Karpas-422 (cell line): ENCODE results near the gene CDK18. TPM values are rescaled to one million over a fixed set of nuclear protein-coding genes. Genes with fewer than 3 reads are reported as not detected.

Experiments used
- DNase-seq: peaks from one replicate; pipeline ENCODE4 v3.0.0-alpha.2; 2015
- H2AFZ ChIP-seq: fragments of 200-600 bp; sonication (generic); 2 replicates; pipeline ENCODE4 v1.6.1; 2014; ENCODE audit warnings: antibody characterized with exemption, low read length, mixed read lengths
- H3K27ac ChIP-seq: fragments of 200-600 bp; sonication (generic); 2 replicates; pipeline ENCODE4 v1.5.1; 2014; ENCODE audit warnings: mild to moderate bottlenecking, low read length, moderate library complexity
- H3K27me3 ChIP-seq: fragments of 200-600 bp; sonication (generic); 2 replicates; pipeline ENCODE4 v1.6.1; 2014; ENCODE audit warnings: low read length, mixed read lengths
- H3K36me3 ChIP-seq: fragments of 200-600 bp; sonication (generic); 2 replicates; pipeline ENCODE4 v1.6.1; 2014; ENCODE audit warnings: low read length, mixed read lengths; ENCODE audit not compliant: insufficient read depth
- H3K4me1 ChIP-seq: fragments of 200-600 bp; sonication (generic); 2 replicates; pipeline ENCODE4 v1.6.1; 2014; ENCODE audit warnings: mild to moderate bottlenecking, low read length, mixed read lengths
- H3K4me2 ChIP-seq: fragments of 200-600 bp; sonication (generic); 2 replicates; pipeline ENCODE4 v1.6.1; 2014; ENCODE audit warnings: low read length, low read depth, mild to moderate bottlenecking; ENCODE audit not compliant: poor library complexity, severe bottlenecking
- H3K4me3 ChIP-seq: fragments of 200-600 bp; sonication (generic); 2 replicates; pipeline ENCODE4 v1.5.1; 2014; ENCODE audit warnings: mild to moderate bottlenecking, antibody characterized with exemption, low read length, mixed read lengths
- H3K79me2 ChIP-seq: fragments of 200-600 bp; sonication (generic); 2 replicates; pipeline ENCODE4 v1.6.1; 2014; ENCODE audit warnings: mild to moderate bottlenecking, low read length, mixed read lengths
- H3K9ac ChIP-seq: fragments of 200-600 bp; sonication (generic); 2 replicates; pipeline ENCODE4 v1.6.0; 2014; ENCODE audit warnings: low read length
- H3K9me2 ChIP-seq: fragments of 200-600 bp; sonication (generic), shearing (Covaris generic); replicated peaks from 2 replicates; pipeline ENCODE4 v1.6.0; 2014; ENCODE audit warnings: mild to moderate bottlenecking, low read length, moderate library complexity; ENCODE audit not compliant: insufficient read depth
- H3K9me3 ChIP-seq: fragments of 300-700, 200-600 bp; sonication (generic); 2 replicates; pipeline ENCODE4 v1.6.1; 2014; ENCODE audit warnings: low read length, mixed read lengths
- H4K20me1 ChIP-seq: fragments of 200-600 bp; sonication (generic); 2 replicates; pipeline ENCODE4 v1.6.1; 2014; ENCODE audit warnings: mild to moderate bottlenecking, antibody characterized with exemption, low read length, low read depth; ENCODE audit not compliant: insufficient read depth
- total RNA-seq: library from RNA; depleted of rRNA; stranded (reverse); fragments of >200 nt; shearing (Covaris generic); gene quantifications from 2 replicates; pipeline ENCODE4 v1.2.3, GENCODE V29; 2014; ENCODE audit warnings: low replicate concordance

CDK18 gene
- total RNA-seq, 1 experiment from 2014 or later: 0.45 TPM

DNA sequence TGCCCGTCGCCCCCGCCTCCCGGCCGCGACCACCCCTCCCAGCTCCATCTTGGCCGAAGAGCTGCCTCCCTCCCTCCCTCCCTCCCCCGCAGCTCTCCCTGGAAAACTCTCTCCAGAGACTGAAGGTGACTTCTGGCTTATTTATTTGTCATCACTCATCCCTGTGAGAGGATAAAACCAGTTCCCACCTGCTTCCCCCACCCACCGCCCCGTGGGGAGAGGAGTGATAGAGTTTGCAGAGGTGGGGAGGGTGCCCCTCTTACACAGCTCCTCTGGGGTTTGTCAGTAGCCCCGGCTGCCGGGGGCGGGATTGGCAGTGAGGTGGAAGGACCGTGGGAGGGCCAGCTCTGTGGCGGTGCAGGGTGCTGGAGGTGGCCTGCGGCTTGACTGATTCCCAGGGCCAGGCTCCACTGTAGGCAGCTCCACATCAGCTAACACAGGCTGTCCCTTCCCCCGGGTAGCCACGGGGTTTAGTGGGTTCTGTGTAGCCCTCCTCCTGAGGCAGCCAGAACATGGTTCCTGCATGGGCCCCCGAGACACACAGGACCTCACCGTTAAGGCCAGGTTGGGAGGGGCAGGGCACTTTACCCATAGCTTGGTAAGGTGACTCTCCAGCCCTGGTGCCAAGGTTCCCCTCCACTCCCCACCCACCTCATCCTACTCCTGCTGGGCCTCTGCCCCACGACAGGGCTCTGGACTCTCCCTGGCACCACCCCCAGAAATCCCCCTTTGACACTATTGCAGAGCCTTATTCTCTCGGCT is 65.1 kb downstream of the CDK18 start:
- DNase-seq: no peak
- no peaks in the 10 kb centered on the region for H3K9me2 ChIP-seq

GRCh38 chr1:205570173-205570501 is 65.7 kb downstream of the CDK18 start:
- Histone ChIP-seq H4K20me1 (no peaks in the 10 kb centered on the region), H3K79me2 (no peaks in the 10 kb centered on the region), H3K36me3 (no peaks in the 10 kb centered on the region), H3K9me3 (no peaks in the 10 kb centered on the region), H3K4me2 (no peak overlapping the region), H3K4me3 (no peak overlapping the region), H2AFZ (no peak overlapping the region), H3K9me2 (no peaks in the 10 kb centered on the region), H3K27ac (no peak overlapping the region), H3K4me1 (no peaks in the 10 kb centered on the region), H3K27me3 (no peaks in the 10 kb centered on the region), H3K9ac (no peak overlapping the region)
- DNase-seq: no peak

More for the DNA sequence above, 65.1 kb downstream of the CDK18 start:
- Histone ChIP-seq H2AFZ (no peak overlapping the region), H3K36me3 (no peaks in the 10 kb centered on the region), H3K4me2 (no peak overlapping the region), H3K27ac (no peak overlapping the region), H3K9ac (no peak overlapping the region), H3K4me1 (no peaks in the 10 kb centered on the region), H3K27me3 (no peaks in the 10 kb centered on the region), H4K20me1 (no peaks in the 10 kb centered on the region), H3K79me2 (no peaks in the 10 kb centered on the region), H3K9me3 (no peaks in the 10 kb centered on the region), H3K4me3 (no peak overlapping the region)

DNA sequence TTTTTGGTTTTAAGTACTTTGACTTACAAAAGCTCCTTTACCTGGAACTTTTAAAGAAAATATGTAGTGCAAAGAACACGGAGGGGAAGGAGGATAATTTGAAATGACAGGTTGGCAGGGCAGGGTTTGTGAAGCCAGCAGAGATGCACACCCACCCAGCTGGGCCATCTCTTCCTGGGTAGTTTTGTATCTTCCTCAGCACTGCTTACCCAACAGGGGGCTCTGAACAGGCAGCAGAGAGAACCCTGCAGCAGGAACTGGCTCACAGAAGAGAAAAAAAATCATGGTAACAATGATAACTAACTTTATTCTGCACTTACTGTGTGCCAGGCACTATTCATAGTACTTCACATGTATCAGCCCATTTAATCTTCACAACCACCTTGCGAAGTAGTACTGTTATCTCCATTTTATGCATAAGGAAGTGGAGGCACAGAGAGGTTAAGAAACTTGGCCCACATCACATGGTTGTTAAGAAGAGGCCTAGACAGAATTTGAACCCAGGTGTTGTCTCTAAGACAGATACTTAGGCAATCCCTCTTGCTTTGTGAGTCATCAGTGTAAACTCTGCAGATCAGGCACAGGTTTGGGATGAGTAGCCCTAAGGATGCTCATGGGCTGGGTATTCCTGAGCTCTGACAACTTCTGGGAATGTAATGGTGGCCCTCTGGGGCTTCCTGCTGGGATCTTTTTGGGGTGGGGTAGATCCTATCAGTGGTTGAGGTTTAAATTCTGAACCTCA is 66.5 kb downstream of the CDK18 start:
- DNase-seq: no peak
- H3K27me3 ChIP-seq: no peaks in the 10 kb centered on the region

GRCh38 chr1:205571747-205572146 is 67.3 kb downstream of the CDK18 start:
- Histone ChIP-seq H3K9me2 (no peaks in the 10 kb centered on the region), H3K27me3 (no peaks in the 10 kb centered on the region), H3K27ac (no peak overlapping the region), H4K20me1 (no peaks in the 10 kb centered on the region), H3K4me1 (no peaks in the 10 kb centered on the region), H3K9me3 (no peaks in the 10 kb centered on the region), H3K4me2 (no peak overlapping the region), H2AFZ (no peak overlapping the region), H3K4me3 (no peak overlapping the region), H3K79me2 (no peaks in the 10 kb centered on the region), H3K36me3 (no peaks in the 10 kb centered on the region), H3K9ac (no peak overlapping the region)
- DNase-seq: no peak

More for the DNA sequence above, 66.5 kb downstream of the CDK18 start:
- Histone ChIP-seq H3K9me3 (no peaks in the 10 kb centered on the region), H3K4me2 (no peak overlapping the region), H3K9ac (no peak overlapping the region), H3K27ac (no peak overlapping the region), H4K20me1 (no peaks in the 10 kb centered on the region), H3K79me2 (no peaks in the 10 kb centered on the region), H3K9me2 (no peaks in the 10 kb centered on the region), H2AFZ (no peak overlapping the region), H3K36me3 (no peaks in the 10 kb centered on the region), H3K4me1 (no peaks in the 10 kb centered on the region), H3K4me3 (no peak overlapping the region)

DNA sequence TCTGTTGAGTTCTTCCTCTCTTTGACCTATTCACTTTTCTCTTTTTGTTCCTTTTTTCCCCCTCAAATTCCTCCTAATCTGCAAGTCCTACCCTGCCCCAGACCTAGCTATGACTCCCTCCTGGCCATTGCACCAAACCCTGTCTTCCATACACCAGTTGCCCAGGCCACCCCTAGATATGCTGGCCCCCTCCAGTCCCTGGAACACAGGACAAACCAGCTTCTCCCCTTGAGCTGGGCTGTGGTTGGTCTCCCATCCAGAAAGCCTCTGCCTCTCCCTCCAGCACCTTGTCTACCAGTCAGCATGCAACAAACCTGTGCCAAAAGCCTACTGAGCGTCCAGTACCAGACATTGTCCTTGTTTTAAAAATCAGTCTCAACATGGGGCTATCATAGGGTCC is 68.0 kb downstream of the CDK18 start:
- Histone ChIP-seq H3K4me2 (no peak overlapping the region), H3K9me3 (no peaks in the 10 kb centered on the region)
- no peak for DNase-seq

GRCh38 chr1:205575294-205575885 is 70.9 kb downstream of the CDK18 start:
- Histone ChIP-seq H3K4me2 (no peak overlapping the region), H3K27me3 (no peaks in the 10 kb centered on the region), H3K4me1 (no peaks in the 10 kb centered on the region), H3K79me2 (no peaks in the 10 kb centered on the region), H4K20me1 (no peaks in the 10 kb centered on the region), H3K9ac (no peak overlapping the region), H3K27ac (no peak overlapping the region), H3K36me3 (no peaks in the 10 kb centered on the region), H3K9me2 (no peaks in the 10 kb centered on the region), H3K4me3 (no peak overlapping the region), H3K9me3 (no peaks in the 10 kb centered on the region), H2AFZ (no peak overlapping the region)
- no peak for DNase-seq

More for the DNA sequence above, 68.0 kb downstream of the CDK18 start:
- Histone ChIP-seq H3K4me1 (no peaks in the 10 kb centered on the region), H2AFZ (no peak overlapping the region), H3K27me3 (no peaks in the 10 kb centered on the region), H3K79me2 (no peaks in the 10 kb centered on the region), H3K27ac (no peak overlapping the region), H4K20me1 (no peaks in the 10 kb centered on the region), H3K9me2 (no peaks in the 10 kb centered on the region), H3K9ac (no peak overlapping the region), H3K4me3 (no peak overlapping the region), H3K36me3 (no peaks in the 10 kb centered on the region)

DNA sequence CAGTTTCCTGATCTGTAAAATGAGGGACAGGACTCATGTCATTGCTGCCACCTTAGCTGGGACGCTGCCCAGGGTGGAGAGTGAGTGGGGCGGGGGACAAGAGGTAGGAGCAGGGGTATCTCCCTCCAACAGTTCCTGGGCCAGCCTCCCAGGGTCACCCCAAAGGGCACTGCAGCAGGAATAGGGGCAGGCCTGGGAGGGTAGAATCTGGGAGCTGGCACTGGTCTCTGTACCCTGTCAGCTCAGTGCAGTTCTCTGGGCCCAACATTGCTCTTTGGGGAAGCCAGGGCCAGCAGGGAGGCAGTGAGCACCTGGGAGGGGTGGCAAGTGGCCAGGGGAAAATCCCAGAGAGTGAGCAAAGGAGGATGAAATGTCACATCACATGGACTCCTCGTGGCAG is 71.5 kb downstream of the CDK18 start:
- Histone ChIP-seq H3K79me2 (no peaks in the 10 kb centered on the region), H2AFZ (no peak overlapping the region), H3K36me3 (no peaks in the 10 kb centered on the region), H3K4me1 (no peaks in the 10 kb centered on the region), H3K9me2 (no peaks in the 10 kb centered on the region), H3K9ac (no peak overlapping the region), H3K9me3 (no peaks in the 10 kb centered on the region), H3K27me3 (no peaks in the 10 kb centered on the region), H4K20me1 (no peaks in the 10 kb centered on the region), H3K4me3 (no peak overlapping the region), H3K4me2 (no peak overlapping the region), H3K27ac (no peak overlapping the region)
- no peak for DNase-seq
